D341Med (cell line): ENCODE measurements around the gene AEN.

Experiments
- DNase-seq: peaks from one replicate; pipeline ENCODE4 v3.0.0; 2012; ENCODE audit warnings: low spot score

The AEN gene, protein sequence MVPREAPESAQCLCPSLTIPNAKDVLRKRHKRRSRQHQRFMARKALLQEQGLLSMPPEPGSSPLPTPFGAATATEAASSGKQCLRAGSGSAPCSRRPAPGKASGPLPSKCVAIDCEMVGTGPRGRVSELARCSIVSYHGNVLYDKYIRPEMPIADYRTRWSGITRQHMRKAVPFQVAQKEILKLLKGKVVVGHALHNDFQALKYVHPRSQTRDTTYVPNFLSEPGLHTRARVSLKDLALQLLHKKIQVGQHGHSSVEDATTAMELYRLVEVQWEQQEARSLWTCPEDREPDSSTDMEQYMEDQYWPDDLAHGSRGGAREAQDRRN

DNA sequence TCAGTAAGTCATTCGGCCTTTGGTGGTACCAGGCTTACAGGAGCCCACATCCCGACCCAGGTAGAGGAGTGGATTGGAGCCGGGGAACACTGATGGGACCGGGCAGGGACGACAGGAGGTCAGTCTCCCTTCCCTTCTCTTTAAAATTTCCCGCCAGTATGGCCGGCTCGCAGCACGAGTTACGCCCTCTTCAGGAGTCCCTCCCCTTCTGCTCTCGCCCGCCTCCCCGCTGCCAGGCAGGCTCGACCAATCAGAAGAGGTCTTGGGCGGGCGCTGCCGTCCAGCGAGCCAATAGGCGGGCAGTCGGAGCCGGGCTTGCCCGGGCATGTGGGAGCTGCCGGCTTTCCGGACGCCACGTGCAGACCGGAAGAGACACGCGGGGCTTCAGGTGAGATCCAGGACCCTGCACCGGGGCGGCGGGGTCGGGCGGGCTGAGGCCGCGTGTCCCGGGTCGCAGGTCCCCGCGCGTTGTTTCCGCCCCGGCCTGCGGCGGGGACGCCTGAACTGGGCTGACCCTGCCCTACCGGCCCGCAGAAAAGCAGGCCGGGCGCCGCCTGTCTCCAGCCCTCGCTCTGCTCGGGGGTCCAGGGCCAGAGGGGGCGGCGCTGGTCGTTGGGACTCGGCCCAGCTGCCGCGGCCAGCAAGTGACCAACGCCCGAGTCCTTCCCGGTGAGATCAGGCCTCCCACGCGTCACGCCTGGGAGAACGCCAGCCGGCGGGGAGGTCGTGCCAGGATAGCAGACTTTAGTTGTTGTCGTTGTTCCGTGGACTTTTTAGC is at the start of gene AEN:
Gene AEN, plus strand, starts transcription at position 346 of the 778 bp plus-strand sequence. CDS start 4,870 bp downstream, outside the sequence.
- DNase-seq: peak; percentile 100

DNA sequence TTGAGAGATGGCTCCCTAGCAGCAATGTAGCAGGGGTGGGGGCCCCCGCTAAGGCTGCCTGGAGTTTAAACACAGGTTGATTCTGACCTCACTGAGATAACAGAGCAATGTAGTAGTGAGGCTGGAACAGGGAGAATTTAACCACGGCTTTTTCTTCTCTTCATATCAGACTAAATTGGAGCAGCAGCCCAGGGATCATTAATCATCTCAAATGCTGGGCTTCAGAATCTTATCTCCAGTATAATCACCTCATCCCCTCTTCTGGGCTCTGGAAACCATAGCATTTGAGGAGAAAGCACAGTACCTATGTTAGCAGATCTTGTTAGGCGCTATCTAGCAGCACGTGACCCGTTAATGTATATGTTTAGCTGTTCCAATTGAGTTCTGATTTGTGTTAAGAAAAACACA is 49.3 kb upstream of the AEN start:
- no peak for DNase-seq

DNA sequence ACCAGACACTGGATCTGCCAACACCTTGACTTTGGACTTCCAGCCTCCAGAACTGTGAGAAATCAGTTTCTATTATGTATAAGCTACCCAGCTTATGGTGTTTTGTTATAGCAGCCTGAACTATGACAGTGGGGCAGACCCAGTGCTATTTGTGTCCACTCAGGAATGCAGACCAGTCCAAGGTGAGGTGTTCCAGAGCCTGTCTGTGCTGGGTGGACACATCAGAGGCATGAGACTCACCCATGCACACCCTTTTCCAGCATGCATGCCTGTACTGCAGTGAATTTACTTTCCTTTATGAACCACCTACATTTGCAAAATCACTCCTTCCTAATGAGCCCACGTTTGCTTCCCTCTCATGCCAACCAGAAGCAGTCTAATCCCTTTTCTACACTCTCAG is 47.1 kb upstream of the AEN start:
- DNase-seq: no peak

DNA sequence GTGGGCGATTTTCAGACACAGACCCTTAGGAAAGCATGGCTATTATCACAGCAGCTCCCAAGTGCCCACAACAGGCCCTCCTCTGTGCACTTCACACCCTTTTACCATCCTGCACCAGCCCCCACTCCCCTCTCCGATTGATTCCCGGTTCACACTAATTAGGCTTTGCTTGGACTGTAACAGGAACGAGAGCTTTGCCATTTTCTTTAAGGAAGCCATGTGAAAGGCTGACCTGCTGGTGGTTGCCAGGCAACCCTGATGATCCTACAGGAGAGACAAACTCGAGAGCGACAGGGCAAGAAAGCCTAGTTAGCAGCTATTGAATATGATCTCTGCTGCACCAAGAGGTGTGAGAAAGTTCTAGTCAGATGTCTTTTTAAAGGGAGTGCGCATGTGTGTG is 46.5 kb upstream of the AEN start:
- no peak for DNase-seq

DNA sequence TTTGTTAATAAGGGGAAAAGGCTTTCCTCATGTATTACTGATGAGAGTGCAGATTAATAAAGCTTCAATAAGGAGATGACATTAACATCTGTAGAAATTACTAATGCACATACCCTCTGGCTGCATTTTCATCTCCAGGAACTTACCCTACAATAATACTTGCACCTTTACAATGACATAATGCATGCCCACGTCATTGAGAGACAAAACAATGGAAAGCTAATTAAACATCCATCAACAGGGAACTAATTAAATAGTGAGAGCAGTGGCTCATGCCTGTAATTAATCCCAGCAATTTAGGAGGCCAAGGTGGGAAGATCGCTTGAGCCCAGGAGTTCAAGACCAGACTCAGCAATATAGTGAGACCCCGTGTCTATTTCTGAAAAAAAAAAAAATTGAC is 41.8 kb upstream of the AEN start:
- DNase-seq: no peak

DNA sequence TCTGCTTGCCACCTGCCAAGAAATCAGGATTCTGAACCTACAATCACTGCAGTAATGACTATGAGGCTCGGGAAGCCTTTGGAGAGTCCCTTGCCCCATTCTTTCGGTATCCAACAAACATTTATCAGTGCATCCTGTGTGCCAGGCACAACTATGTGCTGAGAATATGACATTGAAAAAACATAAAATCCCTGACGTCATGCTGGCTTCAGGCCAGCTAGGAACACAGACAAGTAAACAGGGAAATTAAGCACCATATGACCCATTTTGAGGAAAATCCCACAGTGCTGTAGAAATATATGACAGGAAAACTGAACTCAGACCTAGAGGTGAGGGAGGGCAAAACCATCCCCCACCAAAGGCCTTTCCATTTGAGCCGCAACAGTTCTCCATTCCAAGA is 40.6 kb upstream of the AEN start:
- no peak for DNase-seq

DNA sequence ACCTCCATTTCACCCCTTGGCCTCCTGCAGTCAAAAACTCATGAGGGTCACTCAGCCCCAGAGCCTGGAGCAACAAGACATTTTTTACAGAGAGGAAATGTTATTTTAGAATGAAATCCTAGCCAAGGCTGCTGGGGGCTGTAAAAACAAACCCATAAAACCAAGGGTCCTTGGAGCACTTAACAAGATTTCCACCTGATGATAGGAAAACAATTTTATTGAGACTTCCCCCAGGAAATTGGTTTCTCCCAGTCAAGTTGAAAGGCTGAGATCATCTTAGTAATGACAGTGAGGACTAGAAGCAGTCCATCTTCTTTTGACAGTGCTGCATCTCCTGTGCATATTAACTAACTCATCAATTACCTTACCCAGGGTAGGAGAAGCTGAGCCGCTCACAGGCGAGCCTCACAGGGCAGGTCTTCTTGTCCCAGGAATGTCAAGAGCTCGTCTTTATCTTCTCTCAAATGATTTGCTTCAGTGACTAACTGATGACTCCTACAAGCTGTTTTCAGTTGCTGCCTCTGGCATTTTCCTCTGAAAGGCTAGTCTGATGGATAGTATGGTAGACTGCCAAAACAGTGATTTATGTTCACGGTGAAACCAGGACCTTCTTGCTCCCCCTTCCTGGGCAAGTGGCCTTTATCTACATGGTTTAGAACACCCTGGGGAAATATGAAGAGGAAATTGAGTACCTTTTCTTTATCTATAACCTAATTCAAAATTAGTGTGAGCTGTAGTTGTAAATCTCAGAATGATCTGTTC is 34.6 kb upstream of the AEN start:
- no peak for DNase-seq

DNA sequence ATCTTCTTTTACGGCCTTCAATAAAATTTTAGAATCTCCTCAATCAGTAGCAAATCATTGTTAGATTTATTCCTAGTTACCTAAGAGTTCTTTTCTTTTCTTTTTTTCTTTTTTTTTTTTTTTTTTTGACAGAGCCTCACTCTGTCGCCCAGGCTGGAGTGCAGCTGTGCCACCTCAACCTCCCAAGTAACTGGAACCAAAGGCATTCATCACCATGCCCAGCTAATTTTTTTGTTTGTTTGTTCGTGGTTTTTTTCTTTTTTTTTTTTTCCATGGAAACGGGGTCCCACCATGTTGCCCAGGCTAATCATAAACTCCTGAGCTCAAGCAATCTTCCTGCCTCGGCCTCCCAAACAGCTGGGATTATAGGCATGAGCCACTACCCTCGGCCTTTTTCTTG is 30.4 kb upstream of the AEN start:
- no peak for DNase-seq

DNA sequence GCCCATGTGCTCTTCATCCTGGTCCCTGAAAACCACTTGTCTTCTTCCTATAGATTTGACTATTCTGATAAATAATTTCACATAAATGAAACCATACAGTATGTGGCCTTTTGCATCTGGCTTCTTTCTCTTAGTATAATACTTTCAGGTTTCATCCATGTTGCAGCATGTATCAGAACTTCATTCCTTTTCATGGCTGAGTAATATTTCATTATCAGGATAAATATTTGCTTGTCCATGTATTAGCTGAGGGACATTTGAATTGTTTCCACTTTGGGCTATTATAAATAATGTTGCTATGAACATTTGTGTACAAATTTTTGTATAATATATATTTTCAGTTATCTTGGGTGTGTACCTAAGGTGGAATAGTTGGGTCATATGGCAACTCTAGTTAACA is 29.8 kb upstream of the AEN start:
- DNase-seq: no peak

DNA sequence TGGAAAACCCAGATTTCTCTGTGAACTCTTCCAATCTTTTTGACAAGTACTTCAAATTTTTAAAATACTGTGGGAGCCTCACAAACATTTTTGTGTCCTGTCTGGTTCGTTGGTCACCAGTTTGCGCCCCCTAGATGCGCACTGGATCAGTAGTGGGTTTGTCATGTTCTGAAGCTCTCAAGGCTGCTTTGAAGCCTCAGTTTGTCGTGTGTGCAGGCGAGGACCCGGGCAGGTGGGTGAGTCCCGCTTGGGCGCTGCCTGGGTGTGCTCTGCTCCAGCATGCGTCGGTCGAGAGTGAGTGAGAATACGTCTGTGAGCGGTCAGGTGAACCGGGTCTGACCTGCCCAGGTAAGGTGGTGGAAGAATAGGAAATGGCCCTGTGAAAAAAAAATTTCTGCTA is 17.3 kb upstream of the AEN start:
- DNase-seq: no peak

DNA sequence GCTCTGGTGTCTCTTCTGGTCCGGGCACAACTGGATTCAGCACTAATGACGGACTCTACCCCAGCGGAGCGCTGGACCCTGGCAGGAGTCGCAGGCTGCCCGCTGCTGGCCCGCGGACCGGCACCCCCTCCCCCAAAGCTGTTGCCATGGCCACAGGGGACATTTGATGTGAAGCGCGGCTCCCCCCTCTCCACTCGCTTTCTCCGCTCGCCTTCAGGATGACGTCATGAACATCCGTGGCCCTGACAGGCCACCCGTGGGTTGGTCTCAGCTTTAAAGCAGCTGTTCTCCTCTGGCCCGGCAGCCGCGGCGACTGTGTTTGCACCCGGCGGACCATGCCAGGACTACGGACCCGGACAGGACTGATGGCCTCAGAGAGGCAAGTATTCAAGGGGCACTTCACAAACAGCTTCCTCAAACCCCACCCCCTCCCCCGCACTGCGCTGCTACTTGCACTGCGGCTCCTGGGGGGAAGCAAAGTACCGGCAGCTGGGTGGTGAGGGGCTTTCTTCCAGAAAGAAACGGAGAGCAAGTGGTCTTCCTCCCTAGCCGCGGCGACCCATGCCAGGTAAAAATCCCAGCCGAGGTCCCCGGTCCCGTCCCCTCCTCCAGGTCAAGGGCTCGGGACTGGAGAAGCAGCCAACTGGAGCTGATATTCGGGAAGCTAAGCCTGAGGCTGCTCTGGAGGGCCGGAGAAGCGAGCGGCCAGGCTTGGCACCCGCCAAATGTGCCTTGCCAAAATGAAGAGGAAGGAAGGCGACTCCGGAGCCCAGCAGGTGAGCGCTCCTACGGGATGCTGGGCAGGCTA is 16.6 kb upstream of the AEN start:
- DNase-seq: no peak

DNA sequence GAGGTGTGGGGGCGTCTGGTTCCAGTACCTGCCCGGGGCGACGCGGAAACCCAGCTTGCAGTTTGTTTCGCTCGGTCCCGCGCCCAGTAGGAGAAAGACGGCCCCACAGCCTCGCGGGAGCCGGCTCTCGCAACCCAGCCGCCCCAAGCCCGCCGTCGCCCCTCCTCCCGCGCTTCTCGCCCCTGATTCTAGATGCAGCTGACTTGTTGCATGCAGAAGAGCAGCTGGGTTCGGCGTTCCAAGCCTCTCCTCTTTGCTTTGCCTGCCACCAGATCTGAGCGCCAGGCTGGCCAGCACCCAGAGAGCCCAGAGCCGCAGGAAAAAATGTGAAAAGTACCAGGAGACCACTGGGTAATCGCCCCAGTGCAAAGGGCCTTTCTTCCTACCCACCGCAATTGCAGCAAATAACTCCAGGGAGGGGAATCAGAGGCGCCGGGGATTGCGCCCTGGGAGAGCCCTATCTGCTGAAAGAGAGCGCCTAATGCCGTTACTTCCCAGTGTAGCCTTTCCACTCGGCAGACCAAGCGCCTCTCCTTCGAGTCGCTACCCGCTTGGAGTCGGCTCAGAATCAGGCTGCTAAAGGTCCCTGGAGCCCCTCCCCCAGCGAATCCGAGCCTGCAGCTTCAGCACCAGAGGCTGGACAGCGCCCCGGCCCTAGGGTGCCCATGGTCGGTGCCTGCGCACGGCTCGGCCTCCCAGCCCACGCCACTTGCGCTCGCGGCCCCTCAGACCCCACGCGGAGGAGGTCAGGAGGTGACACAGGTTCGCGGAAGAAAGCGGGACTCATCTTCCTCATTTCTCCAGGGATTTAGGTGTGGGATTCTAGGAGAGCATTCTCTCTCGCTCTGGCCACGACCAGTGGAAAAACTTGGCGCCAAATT is 15.7 kb upstream of the AEN start:
- DNase-seq: no peak

DNA sequence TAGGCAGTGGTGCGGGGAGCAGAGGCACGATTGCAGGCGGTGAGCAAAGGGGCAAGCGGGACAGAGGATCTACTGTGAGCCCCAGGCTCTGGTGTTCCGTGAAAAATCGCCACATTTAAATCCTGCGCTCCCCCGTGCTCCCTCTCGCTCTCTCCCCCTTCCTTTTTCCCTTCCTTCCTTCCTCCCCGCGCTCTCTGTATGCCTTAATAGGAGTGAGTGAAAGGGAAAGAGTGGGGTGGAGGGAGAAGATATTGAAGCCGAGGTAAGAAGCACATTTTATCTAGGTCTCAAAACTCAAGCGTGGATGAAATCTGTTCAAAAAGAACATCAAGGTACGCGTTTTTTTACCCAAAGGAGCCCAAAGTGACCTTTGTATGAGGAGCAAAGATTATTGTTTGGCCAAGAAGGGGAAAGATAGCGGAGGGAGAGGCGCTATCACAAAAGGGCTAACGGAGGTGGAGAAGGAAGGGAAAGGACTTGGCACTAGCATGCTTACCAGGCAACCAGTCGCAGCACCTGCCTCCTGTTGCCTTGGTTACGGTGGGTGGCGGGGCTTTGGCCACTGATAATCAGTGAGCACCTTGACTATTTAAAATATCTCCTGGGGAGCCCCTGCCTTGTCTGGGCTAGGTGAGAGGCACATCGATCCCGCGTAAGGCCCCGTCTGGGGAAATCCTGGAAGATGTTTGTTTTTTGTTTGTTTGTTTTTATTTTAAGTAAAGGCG is 14.9 kb upstream of the AEN start:
- DNase-seq: no peak

DNA sequence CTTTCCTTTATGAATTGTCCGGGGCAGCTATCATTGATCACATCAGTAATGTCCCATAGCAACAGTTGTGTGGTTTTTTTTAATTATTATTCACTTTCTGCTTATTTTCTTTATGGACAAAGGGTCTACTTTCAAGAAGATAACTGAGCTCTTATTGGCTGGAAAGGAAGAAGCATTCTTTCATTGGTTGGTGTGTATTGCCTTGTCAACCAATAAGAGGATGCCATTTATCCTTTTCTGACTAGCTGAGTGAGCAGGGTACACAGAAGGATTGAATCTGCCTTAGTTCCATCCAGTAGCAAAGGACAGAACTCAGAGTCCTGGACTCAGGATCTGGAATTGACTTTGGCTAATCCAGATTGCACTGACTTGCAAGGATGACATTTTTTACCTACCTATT is 13.2 kb upstream of the AEN start:
- no peak for DNase-seq

DNA sequence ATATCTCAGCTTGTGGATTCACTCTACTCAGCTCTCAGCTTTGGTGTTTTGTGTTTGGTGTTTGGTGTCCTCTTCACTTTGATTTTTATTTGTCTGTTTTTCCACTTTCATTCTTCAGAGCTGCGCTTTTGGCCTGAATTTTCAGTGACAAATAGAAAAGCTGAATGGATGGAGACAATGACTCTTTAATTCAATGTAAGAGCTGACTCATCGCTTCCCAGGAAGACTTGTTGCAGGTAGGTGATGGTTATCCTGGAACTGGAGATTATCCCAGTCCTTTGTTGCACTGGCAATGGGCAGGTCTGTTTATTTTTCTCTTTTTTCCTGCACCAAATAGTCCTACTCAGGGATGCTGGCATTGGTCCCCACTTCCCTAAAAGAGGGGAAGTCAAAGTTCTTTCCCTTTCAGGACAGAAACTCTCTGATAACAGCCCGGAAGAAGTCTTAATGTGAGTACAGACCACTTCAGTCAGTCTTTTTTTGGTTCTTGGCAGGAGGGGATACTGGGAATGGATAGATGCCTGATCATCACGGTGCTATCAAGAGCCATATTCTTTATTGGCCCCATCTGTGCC is 12.4 kb upstream of the AEN start:
- no peak for DNase-seq

DNA sequence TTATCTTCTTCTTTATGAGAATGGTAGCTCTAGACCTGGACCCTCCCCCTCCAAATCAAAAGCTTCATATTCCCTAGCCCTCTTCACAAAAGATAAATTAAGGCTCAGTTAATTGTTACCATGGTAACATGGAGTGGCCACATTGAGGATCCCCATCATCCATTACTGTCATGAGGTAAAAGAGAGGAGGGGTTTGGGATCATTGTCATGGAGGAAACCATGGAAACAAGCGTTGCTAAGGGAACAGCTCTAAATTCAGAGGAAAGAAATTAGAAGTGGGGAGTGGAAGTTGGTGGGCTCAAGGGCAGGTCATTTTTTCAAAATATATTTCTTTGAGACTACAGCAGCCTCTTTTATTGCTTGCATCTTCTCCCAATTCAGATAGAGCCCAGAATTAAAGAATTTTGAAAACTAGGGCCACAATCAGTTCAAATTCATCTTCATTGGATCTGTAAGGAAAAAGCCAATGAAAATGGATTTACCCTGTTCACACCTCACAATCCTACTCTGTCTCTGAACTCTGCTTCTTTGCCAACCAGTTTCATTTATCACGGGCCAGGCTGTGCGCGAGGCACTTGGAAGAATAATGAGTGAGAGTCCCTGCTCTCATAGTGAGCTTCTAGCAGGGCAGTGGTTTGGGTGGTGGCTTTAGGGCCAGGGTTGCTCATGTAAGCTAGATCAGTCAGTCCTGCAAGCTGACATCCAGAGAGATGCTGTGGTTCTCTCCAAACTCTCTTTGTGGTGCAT is 11.6 kb upstream of the AEN start:
- no peak for DNase-seq

DNA sequence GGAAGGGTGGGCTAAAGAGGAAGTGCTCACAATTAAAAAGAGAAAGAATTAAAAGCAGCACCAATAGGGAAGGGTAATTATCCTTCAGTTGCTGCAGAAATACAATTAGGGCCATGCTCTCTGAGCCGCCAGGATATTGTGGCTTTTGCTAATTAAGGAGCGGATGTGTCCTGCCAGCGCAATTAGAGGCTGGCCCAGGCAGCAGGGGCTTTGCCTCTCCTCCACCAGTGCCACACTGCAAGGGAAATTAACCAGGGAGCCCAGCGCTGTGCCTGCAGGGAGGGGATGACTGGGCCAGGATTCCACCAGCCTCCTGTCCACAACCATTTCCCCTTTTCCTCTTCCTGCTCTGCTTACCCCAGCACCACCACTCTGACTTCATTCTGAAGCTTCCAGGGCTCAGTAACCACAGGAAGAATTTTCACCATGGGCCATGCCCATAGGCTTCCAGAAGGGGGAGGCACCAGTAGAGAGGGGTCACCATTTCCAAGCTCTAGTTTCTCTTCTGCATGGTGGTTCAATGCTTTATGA is 10.4 kb upstream of the AEN start:
- no peak for DNase-seq

DNA sequence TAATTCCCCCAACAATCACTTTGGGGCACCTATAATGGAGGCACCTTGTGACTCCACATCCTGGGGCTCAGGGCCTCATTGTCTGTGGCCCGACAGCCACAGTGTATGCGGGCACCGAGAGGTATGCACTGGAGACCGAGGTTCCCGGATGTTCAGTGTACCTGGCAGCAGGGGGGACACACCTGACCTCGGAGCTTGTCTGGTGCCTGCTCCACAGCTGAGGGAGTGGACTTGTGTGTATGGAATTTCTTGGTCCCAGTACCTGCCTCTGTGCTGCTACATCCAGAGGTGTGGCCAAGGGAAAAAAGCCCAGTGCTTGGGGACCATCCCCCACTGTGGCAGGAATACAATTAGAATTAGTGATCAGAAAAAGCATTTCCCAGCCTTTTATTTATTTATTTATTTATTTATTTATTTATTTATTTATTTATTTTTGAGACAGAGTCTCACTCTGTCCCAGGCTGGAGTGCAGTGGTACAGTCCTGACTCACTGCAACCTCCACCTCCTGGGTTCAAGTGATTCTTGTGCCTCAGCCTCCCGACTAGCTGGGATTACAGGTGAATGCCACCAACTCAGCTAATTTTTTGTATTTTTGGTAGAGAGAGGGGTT is 8.8 kb upstream of the AEN start:
- no peak for DNase-seq
